Neural cell (in vitro differentiated cells): Measurements from ENCODE around the gene FRMD4A. TPM values are rescaled to one million over a fixed set of nuclear protein-coding genes. Genes with fewer than 3 reads are reported as not detected.

ENCODE experiments used
- H2AFZ ChIP-seq: fragments of 200-600, 300-800 bp; sonication (generic), shearing (Covaris generic); 2 replicates; pipeline ENCODE4 v1.6.0; 2014; ENCODE audit warnings: low read depth, mild to moderate bottlenecking, antibody characterized with exemption, low read length, moderate library complexity
- H3F3A ChIP-seq: fragments of 200-600 bp; shearing (Covaris generic); 2 replicates; pipeline ENCODE4 v1.6.1; 2016; ENCODE audit warnings: mild to moderate bottlenecking, moderate library complexity, mixed read lengths, antibody characterized with exemption, low read length; ENCODE audit not compliant: insufficient read depth, poor library complexity, severe bottlenecking
- H3K27ac ChIP-seq: fragments of 200-600, 300-800 bp; sonication (generic), shearing (Covaris generic); 2 replicates; pipeline ENCODE4 v1.5.1; 2014; ENCODE audit warnings: mild to moderate bottlenecking, low read length, moderate library complexity
- H3K27me3 ChIP-seq: fragments of 300-800, 200-600 bp; sonication (generic), shearing (Covaris generic); 2 replicates; pipeline ENCODE4 v1.6.0; 2014; ENCODE audit warnings: mild to moderate bottlenecking, low read depth, low read length, moderate library complexity; ENCODE audit not compliant: insufficient read depth
- H3K36me3 ChIP-seq: fragments of 300-800, 200-600 bp; sonication (generic), shearing (Covaris generic); 2 replicates; pipeline ENCODE4 v1.5.1; 2014; ENCODE audit warnings: mild to moderate bottlenecking, antibody characterized with exemption, low read length, moderate library complexity; ENCODE audit not compliant: insufficient read depth
- H3K4me2 ChIP-seq: fragments of 300-800, 200-600 bp; sonication (generic), shearing (Covaris generic); 2 replicates; pipeline ENCODE4 v1.6.0; 2014; ENCODE audit warnings: mild to moderate bottlenecking, low read length
- H3K4me3 ChIP-seq: fragments of 300-800, 200-600 bp; sonication (generic), shearing (Covaris generic); 2 replicates; pipeline ENCODE4 v1.5.1; 2014; ENCODE audit warnings: mild to moderate bottlenecking, low read length, moderate library complexity
- H3K79me2 ChIP-seq: fragments of 200-600 bp; shearing (Covaris generic); replicated peaks from 2 replicates; pipeline ENCODE4 v1.6.0; 2014; ENCODE audit warnings: mild to moderate bottlenecking, low read length, moderate library complexity; ENCODE audit not compliant: insufficient read depth
- H3K9ac ChIP-seq: fragments of 300-800, 200-600 bp; sonication (generic), shearing (Covaris generic); 2 replicates; pipeline ENCODE4 v1.6.1; 2016; ENCODE audit warnings: mild to moderate bottlenecking, low read length, mixed read lengths
- H3K9me2 ChIP-seq: fragments of 200-600 bp; shearing (Covaris generic); 2 replicates; pipeline ENCODE4 v1.6.1; 2016; ENCODE audit warnings: mild to moderate bottlenecking, low read length, mixed read lengths; ENCODE audit not compliant: insufficient read depth
- H3K9me3 ChIP-seq: fragments of 200-600, 300-800 bp; sonication (generic), shearing (Covaris generic); 2 replicates; pipeline ENCODE4 v1.6.1; 2016; ENCODE audit warnings: mild to moderate bottlenecking, mixed run types, low read length, moderate library complexity, mixed read lengths
- H4K20me1 ChIP-seq: fragments of 200-600 bp; shearing (Covaris generic); 2 replicates; pipeline ENCODE4 v1.6.1; 2016; ENCODE audit warnings: mild to moderate bottlenecking, mixed run types; ENCODE audit not compliant: insufficient read depth
- EP300 ChIP-seq: fragments of 450-650 bp; conservative IDR thresholded peaks from 2 replicates; pipeline ENCODE4 v1.6.1; 2014; ENCODE audit warnings: antibody characterized with exemption, mild to moderate bottlenecking, moderate library complexity; ENCODE audit not compliant: poor library complexity, severe bottlenecking
- EZH2 ChIP-seq: fragments of 200-600, 300-800 bp; shearing (Covaris generic), sonication (generic); IDR thresholded peaks from 2 replicates; pipeline ENCODE4 v1.6.1; 2014; ENCODE audit warnings: antibody characterized with exemption, low read length, borderline replicate concordance, mild to moderate bottlenecking; ENCODE audit not compliant: insufficient read depth, poor library complexity, severe bottlenecking
- MXI1 ChIP-seq: fragments of 450-650 bp; conservative IDR thresholded peaks from 2 replicates; pipeline ENCODE4 v1.6.1; 2014; ENCODE audit warnings: antibody characterized with exemption, mild to moderate bottlenecking; ENCODE audit not compliant: poor library complexity, severe bottlenecking
- POLR2AphosphoS5 ChIP-seq: IDR thresholded peaks from 2 replicates; pipeline ENCODE4 v1.6.1; 2012
- RAD21 ChIP-seq: fragments of 450-650 bp; conservative IDR thresholded peaks from 2 replicates; pipeline ENCODE4 v1.6.1; 2014; ENCODE audit warnings: antibody characterized with exemption, mild to moderate bottlenecking, moderate library complexity
- SMC3 ChIP-seq: fragments of 450-650 bp; conservative IDR thresholded peaks from 2 replicates; pipeline ENCODE4 v1.6.1; 2014; ENCODE audit warnings: antibody characterized with exemption, mild to moderate bottlenecking, moderate library complexity; ENCODE audit not compliant: poor library complexity
- TAF1 ChIP-seq: IDR thresholded peaks from 2 replicates; pipeline ENCODE4 v1.6.1; 2012; ENCODE audit warnings: low read depth
- polyA plus RNA-seq: library from polyadenylated mRNA; depleted of rRNA; stranded (reverse); fragments of >200 nt; gene quantifications from 2 replicates; pipeline ENCODE4 v1.2.3, GENCODE V29; 2014
- TF ChIP-seq, protein P1 (sequence below): IDR thresholded peaks from 2 replicates; pipeline ENCODE4 v1.6.1; 2012; ENCODE audit warnings: borderline replicate concordance
- TF ChIP-seq, protein P2 (sequence below): fragments of 450-650 bp; IDR thresholded peaks from 2 replicates; pipeline ENCODE4 v1.5.1; 2014; ENCODE audit warnings: antibody characterized with exemption, mild to moderate bottlenecking, moderate library complexity; ENCODE audit not compliant: poor library complexity, severe bottlenecking

FRMD4A gene
- polyA plus RNA-seq, 1 donor from 2014 or later: 36.5 TPM

DNA sequence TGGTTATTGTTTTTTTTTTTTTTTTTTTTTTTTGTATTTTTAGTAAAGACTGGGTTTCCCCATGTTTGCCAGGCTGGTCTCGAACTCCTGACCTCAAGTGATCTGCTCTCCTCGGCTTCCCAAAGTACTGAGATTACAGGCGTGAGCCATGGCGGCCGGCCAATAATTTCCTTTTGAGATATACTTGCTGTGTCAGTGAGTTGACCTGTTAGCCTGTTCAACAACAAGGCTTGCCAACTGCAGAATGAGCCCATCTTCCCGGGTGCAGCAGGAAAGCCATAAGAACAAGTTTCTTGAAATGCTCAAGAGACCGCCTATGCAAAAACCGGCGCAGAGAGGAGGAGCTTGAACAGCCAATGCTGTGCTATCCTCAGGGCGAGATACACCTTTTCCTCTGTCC, 631.5 kb downstream of the FRMD4A start:
- H3K9me2 ChIP-seq: no peaks in the 10 kb centered on the region
- no peaks in the 10 kb centered on the region for H4K20me1 ChIP-seq
- H3K36me3 ChIP-seq: peaks cover 8% of the 10 kb centered on the region
- TF ChIP-seq EP300 (no peak), MXI1 (no peak), EZH2 (no peak), SMC3 (no peak), POLR2AphosphoS5 (no peak), TAF1 (no peak), RAD21 (no peak)
- TF ChIP-seq, protein P1, sequence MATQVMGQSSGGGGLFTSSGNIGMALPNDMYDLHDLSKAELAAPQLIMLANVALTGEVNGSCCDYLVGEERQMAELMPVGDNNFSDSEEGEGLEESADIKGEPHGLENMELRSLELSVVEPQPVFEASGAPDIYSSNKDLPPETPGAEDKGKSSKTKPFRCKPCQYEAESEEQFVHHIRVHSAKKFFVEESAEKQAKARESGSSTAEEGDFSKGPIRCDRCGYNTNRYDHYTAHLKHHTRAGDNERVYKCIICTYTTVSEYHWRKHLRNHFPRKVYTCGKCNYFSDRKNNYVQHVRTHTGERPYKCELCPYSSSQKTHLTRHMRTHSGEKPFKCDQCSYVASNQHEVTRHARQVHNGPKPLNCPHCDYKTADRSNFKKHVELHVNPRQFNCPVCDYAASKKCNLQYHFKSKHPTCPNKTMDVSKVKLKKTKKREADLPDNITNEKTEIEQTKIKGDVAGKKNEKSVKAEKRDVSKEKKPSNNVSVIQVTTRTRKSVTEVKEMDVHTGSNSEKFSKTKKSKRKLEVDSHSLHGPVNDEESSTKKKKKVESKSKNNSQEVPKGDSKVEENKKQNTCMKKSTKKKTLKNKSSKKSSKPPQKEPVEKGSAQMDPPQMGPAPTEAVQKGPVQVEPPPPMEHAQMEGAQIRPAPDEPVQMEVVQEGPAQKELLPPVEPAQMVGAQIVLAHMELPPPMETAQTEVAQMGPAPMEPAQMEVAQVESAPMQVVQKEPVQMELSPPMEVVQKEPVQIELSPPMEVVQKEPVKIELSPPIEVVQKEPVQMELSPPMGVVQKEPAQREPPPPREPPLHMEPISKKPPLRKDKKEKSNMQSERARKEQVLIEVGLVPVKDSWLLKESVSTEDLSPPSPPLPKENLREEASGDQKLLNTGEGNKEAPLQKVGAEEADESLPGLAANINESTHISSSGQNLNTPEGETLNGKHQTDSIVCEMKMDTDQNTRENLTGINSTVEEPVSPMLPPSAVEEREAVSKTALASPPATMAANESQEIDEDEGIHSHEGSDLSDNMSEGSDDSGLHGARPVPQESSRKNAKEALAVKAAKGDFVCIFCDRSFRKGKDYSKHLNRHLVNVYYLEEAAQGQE: no peak
- TF ChIP-seq, protein P2, sequence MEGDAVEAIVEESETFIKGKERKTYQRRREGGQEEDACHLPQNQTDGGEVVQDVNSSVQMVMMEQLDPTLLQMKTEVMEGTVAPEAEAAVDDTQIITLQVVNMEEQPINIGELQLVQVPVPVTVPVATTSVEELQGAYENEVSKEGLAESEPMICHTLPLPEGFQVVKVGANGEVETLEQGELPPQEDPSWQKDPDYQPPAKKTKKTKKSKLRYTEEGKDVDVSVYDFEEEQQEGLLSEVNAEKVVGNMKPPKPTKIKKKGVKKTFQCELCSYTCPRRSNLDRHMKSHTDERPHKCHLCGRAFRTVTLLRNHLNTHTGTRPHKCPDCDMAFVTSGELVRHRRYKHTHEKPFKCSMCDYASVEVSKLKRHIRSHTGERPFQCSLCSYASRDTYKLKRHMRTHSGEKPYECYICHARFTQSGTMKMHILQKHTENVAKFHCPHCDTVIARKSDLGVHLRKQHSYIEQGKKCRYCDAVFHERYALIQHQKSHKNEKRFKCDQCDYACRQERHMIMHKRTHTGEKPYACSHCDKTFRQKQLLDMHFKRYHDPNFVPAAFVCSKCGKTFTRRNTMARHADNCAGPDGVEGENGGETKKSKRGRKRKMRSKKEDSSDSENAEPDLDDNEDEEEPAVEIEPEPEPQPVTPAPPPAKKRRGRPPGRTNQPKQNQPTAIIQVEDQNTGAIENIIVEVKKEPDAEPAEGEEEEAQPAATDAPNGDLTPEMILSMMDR: no peak
- no peaks in the 10 kb centered on the region for H3F3A ChIP-seq
- no peak overlapping the region for H2AFZ ChIP-seq
- H3K9ac ChIP-seq: no peak overlapping the region
- no peaks in the 10 kb centered on the region for H3K27me3 ChIP-seq
- no peaks in the 10 kb centered on the region for H3K79me2 ChIP-seq
- H3K4me3 ChIP-seq: no peak overlapping the region
- no peak overlapping the region for H3K27ac ChIP-seq
- H3K9me3 ChIP-seq: no peaks in the 10 kb centered on the region
- H3K4me2 ChIP-seq: no peak overlapping the region

DNA sequence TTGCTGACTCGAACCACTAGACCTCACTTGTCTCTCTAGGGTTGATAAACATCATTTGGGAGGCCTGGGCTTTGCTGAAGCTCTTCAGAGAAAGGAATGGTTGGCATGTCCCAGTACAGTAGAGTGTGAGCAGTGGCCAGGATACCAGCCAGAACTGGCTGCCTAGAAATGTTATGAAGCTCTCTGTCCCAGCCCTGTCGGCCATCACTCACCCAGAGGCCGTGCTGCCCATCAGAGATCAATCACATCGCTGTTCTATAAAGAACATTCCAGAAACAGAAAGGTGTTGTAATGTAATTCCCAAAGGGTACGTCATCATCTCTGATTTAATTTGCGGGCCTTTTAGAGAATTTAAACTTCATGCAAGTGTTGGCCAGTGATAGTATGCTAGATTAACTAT, 632.5 kb downstream of the FRMD4A start:
- no peak overlapping the region for H3K9ac ChIP-seq
- peaks cover 8% of the 10 kb centered on the region for H3K36me3 ChIP-seq

DNA sequence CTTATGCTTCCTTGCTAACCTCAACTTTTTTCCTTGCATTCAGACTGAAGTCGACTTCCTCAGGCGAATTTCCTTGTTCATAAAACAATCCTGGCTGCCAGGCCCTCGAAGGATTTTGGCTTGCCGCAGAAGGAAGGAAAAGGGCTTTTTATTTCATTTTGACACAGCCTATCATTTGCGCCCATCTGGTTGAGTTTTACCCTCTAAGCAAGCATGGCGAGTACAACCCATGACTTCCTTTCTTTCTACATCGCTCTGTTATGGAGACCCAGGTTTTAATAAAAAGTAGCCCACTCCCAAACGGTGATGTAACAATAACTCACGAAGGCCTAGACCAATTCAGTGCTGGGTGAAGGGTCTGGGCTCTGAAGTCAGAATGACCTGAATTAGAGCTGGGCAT, 634.7 kb downstream of the FRMD4A start:
- Histone ChIP-seq H3F3A (no peaks in the 10 kb centered on the region), H3K79me2 (no peaks in the 10 kb centered on the region), H3K9ac (no peak overlapping the region), H4K20me1 (no peaks in the 10 kb centered on the region), H3K9me2 (no peaks in the 10 kb centered on the region), H3K27me3 (no peaks in the 10 kb centered on the region), H3K36me3 (peaks cover 4% of the 10 kb centered on the region), H2AFZ (no peak overlapping the region), H3K9me3 (no peaks in the 10 kb centered on the region), H3K4me3 (no peak overlapping the region), H3K4me2 (no peak overlapping the region), H3K27ac (no peak overlapping the region)
- TF ChIP-seq SMC3: no peak
- no peak for TF ChIP-seq MXI1
- no peak for TF ChIP-seq EZH2
- no peak for TF ChIP-seq RAD21
- TF ChIP-seq POLR2AphosphoS5: no peak
- TF ChIP-seq, protein P2: no peak

More for the DNA sequence above, 632.5 kb downstream of the FRMD4A start:
- Histone ChIP-seq H3K4me2 (no peak overlapping the region), H2AFZ (no peak overlapping the region), H3F3A (no peaks in the 10 kb centered on the region), H3K9me2 (no peaks in the 10 kb centered on the region), H3K79me2 (no peaks in the 10 kb centered on the region), H3K27ac (no peak overlapping the region), H3K9me3 (no peaks in the 10 kb centered on the region), H3K27me3 (no peaks in the 10 kb centered on the region), H3K4me3 (no peak overlapping the region), H4K20me1 (no peaks in the 10 kb centered on the region)
- no peak for TF ChIP-seq TAF1
- no peak for TF ChIP-seq POLR2AphosphoS5
